Fibroblast of pulmonary artery (primary cell): ENCODE data around the gene NAA38.

Source experiments
- DNase-seq: peaks from one replicate; pipeline ENCODE4 v3.0.0-alpha.2; 2010; ENCODE audit warnings: low read depth
- H3K4me3 ChIP-seq: replicated peaks from 2 replicates; pipeline ENCODE4 v1.5.1; 2011; ENCODE audit warnings: low read depth, mild to moderate bottlenecking, control low read depth, low read length, moderate library complexity
- CTCF ChIP-seq: IDR thresholded peaks from 2 replicates; pipeline ENCODE4 v1.5.1; 2011; ENCODE audit warnings: mild to moderate bottlenecking, control low read depth, low read length, inconsistent platforms; ENCODE audit errors: missing control alignments

The NAA38 gene

DNA sequence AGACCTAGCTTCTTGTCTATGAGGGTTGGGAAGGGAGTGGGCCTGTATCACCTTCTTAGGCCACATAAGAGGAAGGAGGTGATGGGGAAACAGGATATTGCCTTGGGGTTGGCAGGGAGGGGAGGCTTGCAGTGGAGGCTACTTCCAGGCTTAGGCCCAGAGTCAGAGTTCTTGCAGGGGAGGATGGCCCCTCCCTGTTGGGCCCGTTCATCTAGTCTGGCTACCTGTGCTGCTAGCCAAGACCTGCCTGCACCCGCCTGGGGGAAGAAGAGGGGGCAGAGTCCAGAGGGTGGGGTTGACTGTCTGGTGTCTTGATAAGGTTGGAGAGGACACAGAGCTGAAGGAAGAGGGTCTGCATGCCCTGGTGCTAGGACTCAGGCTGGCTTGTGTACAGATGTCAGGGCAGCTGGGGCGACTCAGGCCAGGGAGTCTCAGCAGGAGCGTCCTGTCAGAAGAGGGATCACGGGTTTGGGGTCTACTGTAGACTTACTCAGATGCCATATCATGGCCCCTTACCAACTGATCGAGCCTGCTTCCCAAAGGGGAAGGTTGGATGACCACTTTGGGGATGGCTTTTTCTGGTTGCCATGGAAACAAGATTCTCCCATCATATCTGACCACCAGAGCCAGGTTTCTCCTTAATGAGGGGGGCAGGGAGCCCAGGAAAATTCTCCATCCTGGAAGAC lies 18.0 kb downstream of the NAA38 start:
- DNase-seq = no peak
- TF ChIP-seq CTCF = no peak
- H3K4me3 ChIP-seq = peak overlapping the region; percentile 69

- DNase-seq = peak; percentile 86
- H3K4me3 ChIP-seq = peak overlapping the region; percentile 69
- no peak for TF ChIP-seq CTCF
Measured at GRCh38 chr17:7838090-7839075, 19.0 kb downstream of the NAA38 start.

DNA sequence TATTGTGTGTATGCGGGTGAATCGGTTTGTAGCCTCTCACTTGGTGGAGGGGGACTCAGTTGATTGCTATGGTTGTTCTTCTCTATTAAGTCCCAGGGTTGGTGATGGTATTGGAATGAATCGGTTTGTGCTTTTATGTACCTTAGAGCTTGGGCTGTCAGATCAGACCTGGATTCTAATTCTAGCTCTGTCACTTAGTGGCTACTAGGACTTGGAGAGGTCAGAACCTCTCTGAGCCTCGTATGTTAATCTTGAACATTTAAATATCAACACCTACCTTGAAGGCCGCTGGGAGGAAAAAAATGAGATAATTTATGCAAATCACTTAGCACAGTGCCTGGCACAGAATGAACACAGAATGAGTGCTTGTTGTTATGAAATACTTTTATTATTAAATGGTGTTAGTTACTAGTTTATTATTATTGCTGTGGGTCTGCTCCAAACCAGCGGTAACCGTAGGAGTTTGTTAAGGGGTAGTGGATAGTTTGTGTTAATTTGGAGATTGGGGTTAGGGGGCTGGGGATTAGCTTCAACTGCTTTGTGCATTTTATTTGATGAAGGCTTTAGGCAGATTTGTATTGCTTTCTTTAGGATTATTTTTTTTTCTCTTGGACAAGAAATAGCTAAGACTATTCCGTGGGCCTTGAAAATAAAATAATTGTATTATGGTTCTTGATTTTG lies 19.8 kb downstream of the NAA38 start:
- no peak for DNase-seq
- TF ChIP-seq CTCF = no peak
- peak overlapping the region; percentile 69 for H3K4me3 ChIP-seq

- peak; percentile 98 for DNase-seq
- no peak for TF ChIP-seq CTCF
- peak overlapping the region; percentile 69 for H3K4me3 ChIP-seq
Measured at GRCh38 chr17:7836596-7837407, 20.6 kb downstream of the NAA38 start.

GRCh38 chr17:7835814-7836595 lies 21.4 kb downstream of the NAA38 start:
- TF ChIP-seq CTCF = no peak
- H3K4me3 ChIP-seq = peak overlapping the region; percentile 69
- peak; percentile 78 for DNase-seq
